ENCODE measurements around the gene HDAC10. TPM values are rescaled to one million over a fixed set of nuclear protein-coding genes. Genes with fewer than 3 reads are reported as not detected.
A peak's percentile ranks its signal among the peaks of the same experiment; 100 is the strongest.

The HDAC10 gene
- total RNA-seq, 2 donors from 2014 or later = 40.5 to 59.1 TPM

- intact Hi-C loops (cut with DNase I) = no loop called here
- no peaks in the 10 kb centered on the region for H3K4me1 ChIP-seq
- H3K27me3 ChIP-seq = no peaks in the 10 kb centered on the region
- H3K36me3 ChIP-seq = peaks cover 45% of the 10 kb centered on the region
- TF ChIP-seq CTCF (IDR thresholded peaks at IDR 0.05) = no peak
- no peak overlapping the region for H3K27ac ChIP-seq
- H3K9ac ChIP-seq (ENCODE audit: low read depth in 2 of 2, low read length in 2 of 2) = no peak overlapping the region
- DNase-seq = no peak
- H3K9me3 ChIP-seq = no peaks in the 10 kb centered on the region
- H3K4me3 ChIP-seq = no peak overlapping the region
Observed at GRCh38 chr22:50280022-50280707, 29.1 kb upstream of the HDAC10 start.

- intact Hi-C loops (cut with DNase I) = loop anchor here (5.0 kb wide), 1 partner anchor 63 kb away; the partner anchor contains the start of gene PPP6R2
- Histone ChIP-seq H3K9ac (ENCODE audit: low read depth in 2 of 2, low read length in 2 of 2) (no peak overlapping the region), H3K27ac (no peak overlapping the region), H3K36me3 (peaks cover 46% of the 10 kb centered on the region), H3K4me3 (no peak overlapping the region), H3K9me3 (no peaks in the 10 kb centered on the region), H3K27me3 (no peaks in the 10 kb centered on the region), H3K4me1 (no peaks in the 10 kb centered on the region)
- no peak for TF ChIP-seq CTCF (IDR thresholded peaks at IDR 0.05)
- DNase-seq = no peak
Observed at GRCh38 chr22:50278956-50279619, 28.0 kb upstream of the HDAC10 start.

GRCh38 chr22:50278461-50278860 lies 27.4 kb upstream of the HDAC10 start:
- DNase-seq = no peak
- intact Hi-C loops (cut with DNase I) = loop anchor here (5.0 kb wide), 1 partner anchor 64 kb away; the partner anchor contains the start of gene PPP6R2
- peaks cover 46% of the 10 kb centered on the region for H3K36me3 ChIP-seq
- no peak overlapping the region for H3K4me3 ChIP-seq
- no peaks in the 10 kb centered on the region for H3K9me3 ChIP-seq
- no peak overlapping the region for H3K9ac ChIP-seq (ENCODE audit: low read depth in 2 of 2, low read length in 2 of 2)
- no peak for TF ChIP-seq CTCF (IDR thresholded peaks at IDR 0.05)
- no peak overlapping the region for H3K27ac ChIP-seq
- H3K4me1 ChIP-seq = no peaks in the 10 kb centered on the region
- no peaks in the 10 kb centered on the region for H3K27me3 ChIP-seq

GRCh38 chr22:50277761-50278160 lies 26.7 kb upstream of the HDAC10 start:
- DNase-seq = no peak
- no peaks in the 10 kb centered on the region for H3K4me1 ChIP-seq
- no peak overlapping the region for H3K27ac ChIP-seq
- no peaks in the 10 kb centered on the region for H3K9me3 ChIP-seq
- no peak overlapping the region for H3K4me3 ChIP-seq
- H3K9ac ChIP-seq (ENCODE audit: low read depth in 2 of 2, low read length in 2 of 2) = no peak overlapping the region
- intact Hi-C loops (cut with DNase I) = loop anchor here (5.0 kb wide), 1 partner anchor 65 kb away; the partner anchor contains the start of gene PPP6R2
- no peaks in the 10 kb centered on the region for H3K27me3 ChIP-seq
- peaks cover 46% of the 10 kb centered on the region for H3K36me3 ChIP-seq
- TF ChIP-seq CTCF (IDR thresholded peaks at IDR 0.05) = no peak

- peak; percentile 71 for TF ChIP-seq CTCF (IDR thresholded peaks at IDR 0.05)
- Histone ChIP-seq H3K36me3 (peaks cover 36% of the 10 kb centered on the region), H3K9me3 (no peaks in the 10 kb centered on the region), H3K27me3 (peaks cover 8% of the 10 kb centered on the region), H3K4me1 (peaks cover 8% of the 10 kb centered on the region), H3K27ac (no peak overlapping the region), H3K4me3 (no peak overlapping the region), H3K9ac (ENCODE audit: low read depth in 2 of 2, low read length in 2 of 2) (no peak overlapping the region)
- DNase-seq = peak; percentile 74
- intact Hi-C loops (cut with DNase I) = loop anchor here (5.0 kb wide), 1 partner anchor 66 kb away; the partner anchor contains the start of gene PPP6R2
Observed at GRCh38 chr22:50276143-50276542, 25.1 kb upstream of the HDAC10 start.
